Activated CD8-positive, alpha-beta memory T cell treated with anti-CD3 and anti-CD28 coated beads, Interleukin-2, amount 50 U/mL, for 48 hours (primary cell): ENCODE measurements around the gene VSIG4.

Source experiments
- DNase-seq: peaks from one replicate; pipeline ENCODE4 v3.0.0-alpha.2; 2020

The VSIG4 gene

DNA sequence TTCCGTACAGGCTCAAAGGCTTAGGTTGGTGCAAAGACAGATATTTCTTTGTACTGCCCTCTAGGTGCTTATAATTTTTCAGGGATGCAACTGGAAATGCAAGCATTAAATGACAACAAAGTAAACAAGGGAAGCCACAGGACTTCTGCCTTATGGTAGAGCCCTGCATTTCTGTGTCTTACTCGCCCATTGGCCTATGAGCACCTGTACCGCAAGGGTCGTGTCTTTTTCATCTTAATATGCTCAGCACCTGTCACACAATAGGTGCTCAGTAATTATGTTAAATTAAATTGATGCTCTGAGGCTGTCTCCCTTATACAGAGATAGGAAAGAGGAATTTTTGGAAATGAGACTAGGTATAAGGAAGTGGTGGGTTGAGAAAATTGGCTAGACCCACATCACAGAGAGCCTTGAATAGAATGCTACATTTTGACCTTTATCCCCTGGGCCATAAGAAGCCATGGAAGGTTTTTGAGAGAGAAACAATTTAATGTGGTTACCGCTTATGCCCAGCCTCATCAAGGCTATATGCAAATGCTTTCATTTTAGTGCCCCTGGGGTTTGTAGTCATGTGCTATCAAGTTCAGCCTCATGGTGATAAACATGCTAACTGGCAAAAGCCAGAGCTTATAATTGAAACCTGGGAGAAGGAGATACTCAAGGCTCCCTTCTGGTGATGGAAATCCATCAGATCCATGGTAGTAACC is 16.3 kb downstream of the VSIG4 start:
- DNase-seq = no peak

DNA sequence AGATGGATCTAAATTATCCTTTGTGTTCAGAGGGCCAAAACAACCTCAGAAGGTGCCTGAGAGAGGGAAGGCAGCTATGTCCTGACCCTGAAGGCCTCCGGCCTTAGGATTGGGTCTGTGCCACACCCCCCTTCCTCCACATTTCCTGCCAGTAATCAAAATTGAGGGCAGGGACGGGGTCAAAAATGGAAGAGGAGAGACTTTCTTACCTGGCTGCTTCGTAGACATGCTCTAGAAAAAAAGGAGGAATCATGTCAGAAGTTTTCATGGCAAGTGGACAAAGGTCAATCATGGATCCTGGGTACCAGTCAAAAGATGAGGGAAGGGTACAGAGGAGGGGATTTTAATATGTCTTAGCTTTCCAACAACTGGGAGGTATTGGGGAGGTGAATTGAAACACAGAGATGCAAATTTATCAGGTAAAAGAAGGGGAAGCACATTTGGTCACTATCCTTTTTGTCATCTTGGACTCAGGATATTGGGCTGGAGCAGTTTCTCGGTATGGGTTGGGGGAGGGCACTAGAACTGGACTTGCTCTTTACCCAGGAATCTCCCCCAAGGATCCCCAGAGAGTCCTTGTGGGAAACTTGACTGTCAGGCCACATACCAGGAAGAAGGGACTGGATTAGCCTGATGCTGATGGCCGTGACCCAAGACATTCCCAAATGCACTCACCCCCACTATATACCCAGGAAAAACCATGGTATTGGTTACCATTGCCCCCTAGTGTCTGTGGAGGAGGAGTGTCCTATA is 17.1 kb downstream of the VSIG4 start:
- no peak for DNase-seq

DNA sequence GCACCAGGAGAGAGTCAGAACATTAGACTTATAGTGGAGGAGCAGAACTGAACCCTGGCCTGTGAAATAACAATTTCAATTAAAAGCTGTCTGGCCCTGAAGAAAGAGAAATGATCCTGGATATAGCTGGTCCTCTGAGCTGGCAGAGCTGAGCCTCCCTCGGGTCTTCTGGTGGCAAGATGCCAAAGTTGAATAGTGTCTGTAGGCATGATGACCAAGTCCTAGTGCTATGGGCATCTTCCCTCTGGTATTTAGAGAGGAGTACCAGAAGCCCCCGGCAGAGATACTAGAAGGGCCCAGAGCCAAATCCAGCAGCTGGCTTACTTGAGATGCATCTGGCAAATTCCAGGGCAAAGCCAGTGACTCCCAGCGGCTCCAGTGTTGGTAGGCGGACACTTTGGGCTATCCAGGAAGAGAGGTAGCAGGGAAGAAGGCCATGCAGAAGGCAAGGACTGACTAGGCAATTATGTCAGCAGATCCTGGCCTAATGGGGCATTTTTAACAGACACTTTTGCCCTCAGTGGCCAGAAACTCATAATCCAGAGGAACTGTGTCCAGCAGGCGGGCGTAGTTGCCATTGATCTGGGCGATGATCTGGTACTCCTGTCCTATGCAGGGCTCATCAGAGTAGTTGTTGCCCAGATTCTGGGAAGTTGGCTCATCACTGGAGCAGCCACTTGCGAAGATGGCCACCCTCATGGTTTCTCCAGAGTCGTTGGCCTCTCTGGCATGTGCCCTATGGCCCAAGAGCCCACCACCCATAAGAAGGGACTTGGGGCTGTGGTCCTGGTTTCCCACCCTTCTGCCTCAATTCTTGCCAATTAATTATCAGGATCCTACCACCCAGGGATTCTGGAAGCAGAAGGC is 17.9 kb downstream of the VSIG4 start:
- DNase-seq = no peak

DNA sequence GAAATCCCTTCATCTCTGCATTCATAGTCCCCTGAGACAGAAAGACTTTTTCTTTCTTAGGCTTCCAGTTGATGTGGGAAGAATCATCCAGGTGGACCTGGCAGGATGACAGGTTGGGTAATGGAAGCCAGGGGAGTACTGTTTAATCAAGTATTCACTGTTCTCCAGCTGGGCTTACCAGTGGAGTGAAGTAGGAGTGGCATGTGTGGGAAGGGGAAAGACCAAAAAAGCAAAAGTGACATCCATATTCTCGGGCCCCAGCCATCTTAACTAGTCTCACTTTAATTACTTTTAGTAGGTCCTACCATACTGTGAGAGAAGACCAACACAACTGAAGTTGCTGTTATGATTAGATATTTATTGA is 18.5 kb downstream of the VSIG4 start:
- DNase-seq = no peak

DNA sequence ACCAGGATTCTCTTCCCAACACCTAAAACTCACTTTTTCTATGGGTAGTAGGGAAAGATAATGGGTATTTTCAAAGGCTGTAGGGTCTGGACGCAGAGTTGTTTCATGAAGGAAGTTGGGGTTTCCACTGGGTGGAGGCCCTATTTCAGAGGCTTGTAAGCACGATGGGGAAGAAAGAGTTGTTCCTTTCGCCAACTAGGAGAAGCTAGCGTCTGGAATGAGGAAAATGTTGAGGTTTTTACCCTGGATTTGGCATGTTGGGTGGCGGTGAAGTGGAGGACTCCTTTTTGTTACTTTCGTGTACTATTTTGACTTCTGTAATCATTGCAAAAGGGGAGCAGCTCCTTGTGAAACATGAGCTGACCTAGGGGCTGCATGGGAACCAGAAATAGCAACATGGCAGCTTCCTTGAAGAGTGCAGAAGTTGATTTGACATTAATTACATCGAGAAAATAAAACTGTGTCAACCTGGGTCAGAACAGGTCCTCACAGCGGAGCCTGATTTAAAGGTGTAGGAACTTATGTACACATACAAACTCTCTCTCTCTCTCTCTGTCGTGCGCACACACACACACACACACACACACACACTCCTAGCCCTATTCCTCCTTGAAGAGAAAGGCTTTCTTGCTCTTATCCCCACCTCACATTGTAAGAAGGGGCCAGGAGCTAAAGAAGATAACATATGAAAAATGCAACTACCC is 19.1 kb downstream of the VSIG4 start:
- no peak for DNase-seq

DNA sequence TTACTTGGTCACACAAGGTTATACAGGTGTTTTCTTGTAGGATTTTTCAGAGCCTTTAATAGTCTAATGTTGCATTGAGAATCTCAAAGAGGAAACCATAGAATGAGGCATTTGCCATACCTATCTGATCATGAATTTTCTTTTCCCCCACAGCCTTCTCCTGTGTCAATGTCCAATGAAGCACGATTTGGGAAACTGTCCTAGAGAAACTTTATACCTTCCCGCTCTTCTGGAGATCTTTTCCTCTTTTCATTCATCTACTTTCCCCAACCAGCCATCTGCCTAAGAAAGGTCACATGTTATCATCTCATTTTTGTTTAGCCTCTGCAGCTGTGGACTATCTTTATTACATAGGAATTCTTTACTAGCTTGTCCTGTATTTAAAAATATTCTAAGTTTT is 19.9 kb downstream of the VSIG4 start:
- no peak for DNase-seq

DNA sequence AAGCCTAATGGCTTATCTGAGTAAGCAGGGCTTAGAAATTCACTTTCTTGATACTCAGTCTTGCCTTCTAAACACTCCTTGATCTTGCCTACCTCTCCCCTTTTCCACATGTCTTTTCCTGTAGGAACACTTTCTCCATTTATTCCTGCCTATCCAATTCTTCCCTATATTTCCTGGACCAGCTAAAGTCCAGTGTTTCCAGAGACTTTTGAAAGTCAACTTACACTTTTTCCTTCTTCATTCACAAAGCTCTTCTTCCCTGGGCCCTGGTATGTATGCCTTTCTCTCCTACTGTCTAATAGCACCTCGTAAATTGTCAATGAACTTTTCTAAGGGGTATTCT is 20.6 kb downstream of the VSIG4 start:
- DNase-seq = no peak

DNA sequence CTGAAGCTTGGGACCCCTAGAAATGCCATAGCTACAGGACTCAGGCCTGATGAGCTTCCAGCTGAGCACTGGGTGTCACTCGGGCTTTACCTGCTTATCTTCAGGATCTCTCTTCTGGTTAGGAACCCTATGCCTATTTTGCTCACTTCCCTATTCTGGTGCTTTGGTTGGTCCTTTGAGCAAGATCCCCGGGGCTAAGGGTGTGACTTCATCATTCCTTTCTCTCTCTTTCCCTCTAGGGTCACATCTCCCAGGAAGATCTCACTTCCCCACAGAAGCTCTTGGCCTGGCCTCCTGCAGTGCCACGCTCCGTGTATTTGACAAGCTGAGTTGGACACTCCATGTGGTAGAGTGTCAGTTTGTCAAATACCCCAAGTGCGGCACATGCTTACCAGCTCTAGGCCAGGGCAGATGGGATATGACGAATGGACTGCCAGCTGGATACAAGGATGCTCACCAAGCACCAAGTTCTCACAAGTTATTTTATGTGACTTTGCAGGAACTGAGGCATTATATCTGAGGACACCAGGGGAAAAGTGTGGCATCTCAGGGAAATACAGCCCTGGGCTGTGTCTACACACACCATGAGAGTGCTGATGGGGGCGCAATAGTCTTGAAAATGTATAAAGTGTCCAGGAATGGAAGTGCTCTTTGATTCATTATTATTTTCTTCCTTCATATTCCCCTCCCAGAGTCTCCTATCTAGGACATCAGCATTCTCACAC is 21.1 kb downstream of the VSIG4 start:
- no peak for DNase-seq

DNA sequence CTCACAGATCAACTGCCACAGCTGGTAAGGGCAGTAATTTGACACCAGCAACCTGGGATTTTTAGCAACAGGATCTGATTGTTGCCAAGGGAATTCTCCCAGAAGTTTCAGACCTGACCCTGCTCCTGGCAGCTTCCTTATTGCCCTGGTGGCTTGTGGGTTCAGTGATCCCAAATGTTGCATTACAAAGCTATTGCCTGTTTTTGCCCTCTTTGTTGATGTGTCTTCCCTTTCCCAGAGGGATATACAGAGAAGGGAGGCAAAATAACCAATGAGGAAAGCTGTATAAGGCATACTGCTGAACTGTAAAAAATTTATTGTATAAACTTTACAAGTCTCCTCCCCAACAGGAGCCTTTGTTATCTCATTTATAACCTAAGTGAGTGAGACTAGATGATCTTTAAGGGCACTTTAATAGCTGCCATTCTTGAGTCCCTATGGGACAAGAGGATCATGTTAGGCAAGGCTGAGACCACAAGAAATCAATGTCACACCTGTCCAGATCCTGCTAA is 22.2 kb downstream of the VSIG4 start:
- DNase-seq = no peak

DNA sequence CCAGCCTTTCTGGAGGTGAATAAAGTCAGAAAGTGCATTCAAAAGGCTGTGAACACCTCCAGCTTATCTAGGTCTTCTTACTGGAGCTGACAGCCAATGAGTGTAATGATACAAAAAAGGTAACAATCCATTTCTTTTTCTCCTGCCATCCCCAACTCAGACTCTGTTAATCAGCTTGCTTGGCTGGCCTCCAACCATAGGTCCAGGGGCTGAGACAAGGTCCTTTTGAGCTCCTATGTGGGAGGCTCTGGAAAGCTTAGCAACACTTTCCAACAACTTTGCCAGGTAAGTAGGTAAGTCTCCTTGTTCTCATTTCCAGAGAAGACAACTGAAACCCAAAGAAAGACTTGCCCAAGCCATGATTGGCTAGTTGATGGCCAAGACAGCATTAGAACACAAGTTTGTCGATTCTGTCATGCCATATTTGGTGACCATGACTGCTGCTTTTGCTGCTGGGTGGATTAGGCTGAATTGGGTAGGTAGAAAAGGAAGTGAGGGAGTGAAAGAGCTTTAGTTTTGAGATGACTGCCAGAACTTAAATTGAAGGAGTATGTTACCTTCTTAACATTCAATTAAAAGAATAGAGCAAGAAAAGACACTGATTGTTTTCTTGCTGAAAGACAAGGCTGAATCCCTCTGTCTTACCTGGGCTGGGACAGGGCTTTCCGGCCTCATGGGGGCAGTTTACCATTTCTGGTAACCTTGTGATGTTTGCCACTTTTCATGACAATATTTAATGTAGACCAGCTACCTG is 22.8 kb downstream of the VSIG4 start:
- no peak for DNase-seq

DNA sequence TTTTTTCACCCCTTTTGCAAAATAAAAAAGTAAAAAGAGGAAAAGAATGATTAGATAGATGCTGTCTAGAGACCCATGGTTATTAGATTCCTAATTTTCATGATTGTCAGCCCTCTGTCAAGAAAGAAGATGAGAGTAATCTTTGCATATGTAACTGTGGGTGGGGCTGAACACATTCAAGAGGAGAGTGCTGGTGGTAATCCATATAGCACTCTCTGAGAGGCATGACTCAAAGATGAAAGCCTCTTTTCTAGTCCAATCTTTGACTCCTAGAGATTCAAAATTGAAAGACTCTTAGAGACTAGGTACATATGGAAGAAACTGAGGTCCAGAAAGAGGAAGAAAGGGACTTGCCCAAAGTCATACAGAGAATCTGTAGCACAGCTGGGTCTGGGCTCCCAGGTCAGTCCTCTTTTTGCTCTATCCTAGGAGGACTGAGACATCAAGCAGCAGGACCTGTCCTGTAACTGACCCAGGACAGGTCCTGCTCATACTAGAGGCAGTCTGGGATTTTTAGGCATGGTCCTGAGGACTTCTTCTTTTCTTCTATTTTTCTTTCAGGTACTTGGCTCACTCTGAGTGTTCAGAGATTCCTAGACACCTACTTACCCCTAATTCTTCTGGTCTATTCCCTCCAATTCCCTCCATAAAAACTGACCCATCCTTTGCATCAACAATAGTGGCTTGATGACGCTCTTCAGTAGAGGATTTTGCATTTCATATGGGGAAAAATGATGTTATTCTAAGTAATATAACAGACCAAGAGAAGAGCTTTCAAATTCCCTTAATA is 23.8 kb downstream of the VSIG4 start:
- no peak for DNase-seq

DNA sequence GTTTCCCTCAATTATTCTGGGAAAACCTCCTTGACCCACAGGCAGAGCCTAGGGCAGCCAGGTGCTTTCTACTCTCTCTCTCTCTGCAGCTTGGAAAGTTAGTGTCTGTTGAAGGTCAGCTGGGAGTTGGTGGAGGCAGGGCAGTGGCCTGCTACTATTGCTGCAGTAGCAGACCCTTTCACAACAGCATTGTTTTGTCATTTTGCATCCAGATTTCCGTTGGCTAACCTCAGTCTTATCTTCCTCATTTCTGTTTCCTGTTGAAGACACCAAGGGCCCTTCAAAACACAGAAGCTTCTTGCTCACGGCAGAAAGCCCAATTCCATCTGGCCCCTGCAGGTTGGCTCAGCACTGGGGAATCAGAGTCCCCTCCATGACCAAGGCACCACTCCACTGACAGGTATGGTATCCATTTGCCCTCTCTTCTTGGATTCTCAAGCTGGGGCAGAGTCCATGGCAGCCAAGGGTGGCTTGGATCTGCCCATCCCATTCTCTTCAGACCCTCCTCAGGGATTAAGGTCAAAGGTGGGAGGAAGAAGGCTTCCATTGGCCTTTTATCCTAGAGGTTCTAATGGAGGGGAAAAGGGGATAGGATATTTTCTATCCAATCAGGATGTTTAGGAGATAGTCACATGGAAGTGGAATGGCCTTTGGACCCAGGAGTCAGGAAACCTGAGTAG is 24.6 kb downstream of the VSIG4 start:
- DNase-seq = no peak

DNA sequence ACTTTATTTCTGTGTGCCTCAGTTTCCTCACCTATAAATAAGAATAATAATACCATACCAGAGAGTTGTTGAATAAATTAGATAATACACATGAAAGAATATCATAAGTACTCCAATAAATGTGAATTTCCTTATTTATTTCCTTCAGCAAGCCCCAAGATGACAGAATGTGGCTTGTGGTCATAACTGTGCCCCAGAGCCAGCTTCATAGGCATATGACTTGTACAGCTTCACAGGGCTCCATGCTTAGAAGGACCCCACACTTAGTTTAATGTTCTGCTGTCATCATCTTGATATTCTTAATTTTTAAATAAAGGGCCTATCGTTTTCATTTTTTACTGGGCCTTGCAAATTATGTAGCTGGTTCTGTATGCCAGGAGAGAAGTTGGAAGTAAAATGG is 25.3 kb downstream of the VSIG4 start:
- no peak for DNase-seq

DNA sequence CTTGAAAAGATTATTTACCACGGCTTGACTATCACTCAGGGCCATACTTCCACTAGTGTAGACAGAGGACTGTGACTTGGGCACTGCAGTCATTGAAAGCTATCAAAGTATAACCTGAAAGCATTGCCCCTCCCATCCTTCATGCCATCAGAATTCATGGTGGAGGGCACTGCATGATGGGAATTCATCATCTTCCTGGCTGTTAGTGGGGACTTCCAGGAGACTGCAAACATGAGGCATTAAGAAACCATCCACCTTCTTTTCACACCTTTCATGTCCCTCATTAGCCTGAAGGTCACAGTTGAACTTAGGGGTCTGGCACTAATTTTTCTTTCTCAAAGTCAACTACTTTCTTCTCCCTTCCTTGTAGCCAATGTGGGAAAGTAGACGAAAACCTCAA is 25.8 kb downstream of the VSIG4 start:
- DNase-seq = no peak

DNA sequence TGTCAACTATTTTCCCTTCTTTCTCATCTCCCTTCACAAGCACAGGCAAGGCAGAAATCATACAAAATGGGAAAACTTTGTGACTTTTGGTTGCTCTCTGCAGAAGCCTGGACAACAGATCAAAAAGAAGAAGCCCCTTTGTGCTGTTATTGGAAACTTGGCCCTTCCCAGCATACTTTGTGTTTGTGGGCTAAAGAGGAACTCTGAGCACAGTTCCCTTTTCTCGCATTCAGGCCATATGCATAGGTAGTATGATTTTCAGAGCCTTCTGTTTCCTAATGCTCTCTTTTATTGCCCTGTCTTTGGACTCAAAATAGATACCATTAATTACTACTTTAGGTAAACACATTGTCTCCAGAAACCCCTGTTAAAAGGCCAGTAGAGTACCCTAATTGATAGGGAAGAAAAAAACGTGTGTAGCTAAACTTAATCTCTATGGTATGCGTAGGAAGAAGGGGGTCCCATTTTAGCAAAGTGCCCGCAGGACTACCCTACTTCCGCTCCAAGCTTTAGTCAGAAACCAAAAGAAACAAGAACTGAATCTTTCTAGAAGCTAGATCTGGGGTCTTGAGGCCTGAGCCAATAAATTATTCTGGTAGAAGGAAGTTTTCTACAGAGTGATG is 26.6 kb downstream of the VSIG4 start:
- DNase-seq = no peak

DNA sequence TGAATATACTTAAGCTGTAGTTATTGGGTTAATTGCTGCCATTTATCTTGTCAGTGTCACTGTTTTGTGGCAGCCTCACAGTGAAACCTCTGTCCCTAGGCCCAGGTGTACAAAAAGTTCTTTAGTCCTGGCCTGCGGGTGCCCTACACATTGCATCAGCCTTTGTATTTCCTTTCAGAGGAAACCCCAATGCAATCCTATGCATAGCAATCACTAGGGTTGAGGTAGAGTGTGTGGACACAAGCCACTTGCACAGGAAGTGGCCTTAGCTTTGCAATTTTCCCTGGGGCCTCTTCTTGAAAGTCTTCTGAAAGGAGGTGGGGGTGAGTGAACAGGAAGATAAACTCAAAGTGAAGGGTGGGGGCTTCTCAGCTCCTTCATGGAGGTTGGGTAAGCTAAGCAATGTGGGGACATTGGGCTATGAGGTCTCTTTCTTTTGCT is 27.8 kb downstream of the VSIG4 start:
- no peak for DNase-seq

DNA sequence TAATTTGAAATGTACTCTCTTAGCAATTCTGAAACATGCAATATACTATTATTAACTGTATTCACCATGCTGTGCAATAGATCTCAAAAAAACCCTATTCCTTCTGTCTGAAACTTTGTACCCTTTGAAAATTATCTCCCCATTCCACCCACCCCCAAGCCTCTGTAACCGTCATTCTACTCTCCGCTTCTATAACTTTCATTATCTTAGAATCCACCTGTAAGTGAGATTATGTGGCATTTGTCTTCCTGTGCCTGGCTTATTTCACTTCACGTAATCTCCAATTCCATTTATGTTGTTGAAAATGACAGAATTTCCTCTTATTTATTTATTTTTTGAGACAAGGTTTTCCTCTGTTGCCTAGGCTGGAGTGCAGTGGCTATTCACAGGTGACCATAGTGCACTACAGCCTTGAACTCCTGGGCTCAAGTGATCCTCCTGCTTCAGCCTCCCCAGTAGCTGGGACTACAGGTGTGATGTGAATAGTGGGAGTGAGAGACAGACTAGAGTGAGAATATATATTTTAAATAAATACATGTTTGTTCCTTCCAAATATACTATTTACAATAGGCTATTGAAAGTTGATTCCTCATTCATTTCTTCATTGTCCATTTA is 30.5 kb downstream of the VSIG4 start:
- DNase-seq = no peak

DNA sequence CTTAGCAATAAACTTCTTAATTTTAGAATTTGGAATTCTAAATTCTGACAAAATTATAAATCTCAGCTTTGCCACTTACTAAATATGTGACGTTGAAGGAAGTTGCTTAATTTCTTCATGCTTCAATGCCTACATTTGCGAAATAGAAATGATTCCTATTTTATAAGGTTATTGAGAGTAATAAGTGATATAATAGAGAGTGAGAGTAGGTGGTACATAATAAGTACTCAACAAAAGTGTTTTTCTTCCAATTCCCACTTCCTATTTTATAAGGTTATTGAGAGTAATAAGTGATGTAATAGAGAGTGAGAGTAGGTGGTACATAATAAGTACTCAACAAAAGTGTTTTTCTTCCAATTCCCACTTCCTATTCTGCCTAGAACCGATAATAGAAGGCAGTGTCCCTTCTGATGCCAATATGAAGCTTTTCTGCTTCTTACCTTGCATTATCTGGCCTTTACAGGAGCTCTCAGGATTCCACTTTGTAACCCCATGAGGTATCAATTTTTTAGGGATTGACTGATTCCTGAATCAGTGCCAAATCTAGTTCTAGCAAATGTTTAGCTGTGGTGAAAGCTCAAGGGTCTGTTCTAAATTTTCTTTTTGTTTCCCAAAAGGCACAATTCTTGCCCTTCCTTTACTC is 31.4 kb downstream of the VSIG4 start:
- no peak for DNase-seq

DNA sequence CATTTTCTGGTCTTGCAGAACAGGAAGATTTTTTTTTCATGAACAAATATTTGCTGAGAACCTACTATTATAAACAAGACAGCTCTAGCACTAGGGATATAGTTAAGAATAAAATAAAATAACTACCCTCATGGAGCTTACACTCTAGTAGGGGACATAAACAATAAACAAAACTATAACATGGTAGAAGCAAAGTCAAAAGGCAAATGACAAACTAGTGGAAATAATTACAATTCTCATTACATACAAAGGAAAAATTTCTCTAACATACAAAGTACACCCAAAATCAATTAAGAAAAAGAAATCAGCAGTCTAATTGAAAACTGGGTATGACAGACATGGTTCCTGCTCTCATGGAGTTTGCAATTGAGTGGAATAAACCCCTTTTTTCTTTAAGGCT is 32.0 kb downstream of the VSIG4 start:
- no peak for DNase-seq
